ENCODE measurements around the gene SGCE.

- no peak for TF ChIP-seq CTCF (IDR thresholded peaks at IDR 0.05)
- no peak for TF ChIP-seq POLR2A (IDR thresholded peaks at IDR 0.05)
Observed at GRCh38 chr7:94559972-94560371, 96.0 kb downstream of the SGCE start.

All from testis (tissue), 2 donors.